Measurements from ENCODE around the gene MAG.

DNA sequence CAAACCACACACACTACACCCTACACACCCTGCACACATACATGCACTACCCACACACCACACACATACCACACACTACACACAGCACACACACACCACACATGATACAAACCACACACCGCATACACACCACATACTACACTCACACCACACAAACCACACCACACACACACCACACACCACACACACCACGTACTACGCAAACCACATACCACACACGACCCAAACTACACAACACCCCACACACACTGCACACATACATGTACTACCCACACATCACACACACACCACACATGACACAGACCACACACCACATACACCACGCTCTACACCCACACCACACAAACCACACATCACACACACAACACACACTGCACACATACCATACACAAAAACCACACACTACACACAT is 6.6 kb downstream of the MAG start:
- TF ChIP-seq, protein P1, sequence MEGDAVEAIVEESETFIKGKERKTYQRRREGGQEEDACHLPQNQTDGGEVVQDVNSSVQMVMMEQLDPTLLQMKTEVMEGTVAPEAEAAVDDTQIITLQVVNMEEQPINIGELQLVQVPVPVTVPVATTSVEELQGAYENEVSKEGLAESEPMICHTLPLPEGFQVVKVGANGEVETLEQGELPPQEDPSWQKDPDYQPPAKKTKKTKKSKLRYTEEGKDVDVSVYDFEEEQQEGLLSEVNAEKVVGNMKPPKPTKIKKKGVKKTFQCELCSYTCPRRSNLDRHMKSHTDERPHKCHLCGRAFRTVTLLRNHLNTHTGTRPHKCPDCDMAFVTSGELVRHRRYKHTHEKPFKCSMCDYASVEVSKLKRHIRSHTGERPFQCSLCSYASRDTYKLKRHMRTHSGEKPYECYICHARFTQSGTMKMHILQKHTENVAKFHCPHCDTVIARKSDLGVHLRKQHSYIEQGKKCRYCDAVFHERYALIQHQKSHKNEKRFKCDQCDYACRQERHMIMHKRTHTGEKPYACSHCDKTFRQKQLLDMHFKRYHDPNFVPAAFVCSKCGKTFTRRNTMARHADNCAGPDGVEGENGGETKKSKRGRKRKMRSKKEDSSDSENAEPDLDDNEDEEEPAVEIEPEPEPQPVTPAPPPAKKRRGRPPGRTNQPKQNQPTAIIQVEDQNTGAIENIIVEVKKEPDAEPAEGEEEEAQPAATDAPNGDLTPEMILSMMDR (IDR thresholded peaks at IDR 0.05) = no peak
- no peak for TF ChIP-seq POLR2A (IDR thresholded peaks at IDR 0.05)
